Hematopoietic multipotent progenitor cell treated with erythropoietin and hydrocortisone succinate and interleukin-3 and kit ligand, for 4 days (in vitro differentiated cells): ENCODE data around the gene MPP1.
A peak's percentile ranks its signal among the peaks of the same experiment; 100 is the strongest.

Source experiments
- DNase-seq: peaks from one replicate; pipeline ENCODE4 v3.0.0-alpha.2; 2015

Gene MPP1

GRCh38 chrX:154774622-154775021 lies 30.7 kb downstream of the MPP1 start:
- DNase-seq: no peak

- DNase-seq: peak; percentile 97
Observed at GRCh38 chrX:154762537-154763296, 42.6 kb downstream of the MPP1 start, which contains the start of gene DKC1. Gene DKC1 (plus strand): TSS chrX:154762864. CDS start chrX:154762966, 102 bp downstream.

GRCh38 chrX:154761977-154762536 lies 43.2 kb downstream of the MPP1 start:
- DNase-seq: peak; percentile 56

GRCh38 chrX:154758696-154759095 lies 46.6 kb downstream of the MPP1 start:
- no peak for DNase-seq

GRCh38 chrX:154751669-154752271 lies 53.5 kb downstream of the MPP1 start:
- DNase-seq: peak; percentile 91

- DNase-seq: peak; percentile 86
Observed at GRCh38 chrX:154751203-154751668, 54.0 kb downstream of the MPP1 start.

GRCh38 chrX:154750301-154751202 lies 54.7 kb downstream of the MPP1 start, which contains the start of gene GAB3:
Gene GAB3 (minus strand): TSS chrX:154751077. CDS start chrX:154751025, 52 bp downstream.
- DNase-seq: peak; percentile 67

GRCh38 chrX:154749856-154750255 lies 55.4 kb downstream of the MPP1 start:
- peak; percentile 60 for DNase-seq

- peak; percentile 85 for DNase-seq
Observed at GRCh38 chrX:154748712-154749339, 56.5 kb downstream of the MPP1 start.

- peak; percentile 45 for DNase-seq
Observed at GRCh38 chrX:154742613-154743012, 62.7 kb downstream of the MPP1 start.

GRCh38 chrX:154739952-154740465 lies 65.3 kb downstream of the MPP1 start:
- DNase-seq: peak; percentile 71

GRCh38 chrX:154738011-154738738 lies 67.1 kb downstream of the MPP1 start:
- DNase-seq: peak; percentile 66

- DNase-seq: peak; percentile 63
Observed at GRCh38 chrX:154737136-154737535, 68.1 kb downstream of the MPP1 start.

- no peak for DNase-seq
Observed at GRCh38 chrX:154735695-154736393, 69.4 kb downstream of the MPP1 start.

- DNase-seq: peak; percentile 77
Observed at GRCh38 chrX:154734061-154734781, 71.1 kb downstream of the MPP1 start.

- DNase-seq: no peak
Observed at GRCh38 chrX:154733066-154733425, 72.2 kb downstream of the MPP1 start.

GRCh38 chrX:154732421-154733065 lies 72.7 kb downstream of the MPP1 start:
- peak; percentile 53 for DNase-seq

GRCh38 chrX:154731881-154732280 lies 73.4 kb downstream of the MPP1 start:
- no peak for DNase-seq

GRCh38 chrX:154731184-154731583 lies 74.1 kb downstream of the MPP1 start:
- no peak for DNase-seq
